HG02970 (cell line): ENCODE results near the gene MYOD1.

Experiments used
- ATAC-seq: cut with Tn5 transposase; IDR thresholded peaks from one replicate; pipeline ENCODE4 v1.9.1; 2021; ENCODE audit warnings: mild to moderate bottlenecking, moderate library complexity, moderate number of reproducible peaks; ENCODE audit not compliant: unreplicated experiment, low FRiP score

Gene MYOD1

GRCh38 chr11:17719028-17719937 lies at the start of gene MYOD1:
Gene MYOD1 (plus strand): TSS chr11:17719571. CDS start chr11:17719783, 212 bp downstream.
- no peak for ATAC-seq

GRCh38 chr11:17672469-17672868 lies 46.9 kb upstream of the MYOD1 start:
- no peak for ATAC-seq

- no peak for ATAC-seq
These were observed 45.4 kb upstream of the MYOD1 start for GRCh38 chr11:17673951-17674350.

GRCh38 chr11:17682848-17683247 lies 36.5 kb upstream of the MYOD1 start:
- ATAC-seq, result no peak

- ATAC-seq, result no peak
These were observed 35.8 kb upstream of the MYOD1 start for GRCh38 chr11:17683377-17684161.

- ATAC-seq, result no peak
These were observed 34.8 kb upstream of the MYOD1 start for GRCh38 chr11:17684550-17684949.

- ATAC-seq, result no peak
These were observed 33.0 kb upstream of the MYOD1 start for GRCh38 chr11:17686231-17686980.

GRCh38 chr11:17687946-17688670 lies 31.3 kb upstream of the MYOD1 start:
- ATAC-seq, result no peak

- ATAC-seq, result no peak
These were observed 27.8 kb upstream of the MYOD1 start for GRCh38 chr11:17691550-17691949.

GRCh38 chr11:17691976-17692375 lies 27.4 kb upstream of the MYOD1 start:
- no peak for ATAC-seq

- ATAC-seq, result no peak
These were observed 26.4 kb upstream of the MYOD1 start for GRCh38 chr11:17692931-17693330.

- no peak for ATAC-seq
These were observed 25.8 kb upstream of the MYOD1 start for GRCh38 chr11:17693531-17693930.

GRCh38 chr11:17694494-17695110 lies 24.8 kb upstream of the MYOD1 start:
- no peak for ATAC-seq

- ATAC-seq, result no peak
These were observed 23.6 kb upstream of the MYOD1 start for GRCh38 chr11:17695454-17696441.

GRCh38 chr11:17696741-17697140 lies 22.6 kb upstream of the MYOD1 start:
- ATAC-seq, result no peak

GRCh38 chr11:17697175-17697949 lies 22.0 kb upstream of the MYOD1 start:
- ATAC-seq, result no peak

GRCh38 chr11:17699147-17700114 lies 19.9 kb upstream of the MYOD1 start:
- ATAC-seq, result no peak
